GM23338 (cell line): ENCODE results near the gene RELN. TPM values are rescaled to one million over a fixed set of nuclear protein-coding genes. Genes with fewer than 3 reads are reported as not detected.

Experiments used
- ATAC-seq: fragments of 200-7000 bp; cut with Tn5 transposase; 3 replicates; pipeline ENCODE4 v1.9.1; 2020
- DNase-seq: peaks from one replicate; pipeline ENCODE4 v3.0.0-alpha.2; 2015; ENCODE audit warnings: low spot score
- H2AFZ ChIP-seq: fragments of 200-600 bp; sonication (generic); 2 replicates; pipeline ENCODE4 v1.8.0; 2016; ENCODE audit warnings: antibody characterized with exemption, mild to moderate bottlenecking, moderate library complexity
- H3F3A ChIP-seq: fragments of 200-600 bp; sonication (generic); replicated peaks from 2 replicates; pipeline ENCODE4 v1.8.0; 2017; ENCODE audit warnings: antibody characterized with exemption, mixed run types, low read depth
- H3K27ac ChIP-seq: fragments of 200-600 bp; sonication (generic); 2 replicates; pipeline ENCODE4 v1.6.1; 2016; ENCODE audit warnings: low read depth
- H3K27me3 ChIP-seq: fragments of 200-600 bp; sonication (generic); 2 replicates; pipeline ENCODE4 v1.8.0; 2016; ENCODE audit warnings: mild to moderate bottlenecking, mixed run types, moderate library complexity; ENCODE audit not compliant: insufficient read depth
- H3K36me3 ChIP-seq: fragments of 200-600 bp; sonication (generic); 2 replicates; pipeline ENCODE4 v1.8.0; 2016; ENCODE audit warnings: mild to moderate bottlenecking; ENCODE audit not compliant: insufficient read depth
- H3K4me1 ChIP-seq: fragments of 200-600 bp; sonication (generic); 2 replicates; pipeline ENCODE4 v1.8.0; 2016; ENCODE audit warnings: mild to moderate bottlenecking, moderate library complexity; ENCODE audit not compliant: insufficient read depth
- H3K4me2 ChIP-seq: fragments of 200-600 bp; sonication (generic); 2 replicates; pipeline ENCODE4 v1.7.1; 2017; ENCODE audit warnings: mixed run types
- H3K4me3 ChIP-seq: fragments of 200-600 bp; sonication (generic); 2 replicates; pipeline ENCODE4 v1.6.1; 2016; ENCODE audit warnings: mixed run types
- H3K79me2 ChIP-seq: fragments of 200-600 bp; sonication (generic); replicated peaks from 2 replicates; pipeline ENCODE4 v1.8.0; 2017; ENCODE audit warnings: mild to moderate bottlenecking; ENCODE audit not compliant: insufficient read depth
- H3K9me2 ChIP-seq: fragments of 200-600 bp; sonication (generic); 2 replicates; pipeline ENCODE4 v1.8.0; 2017; ENCODE audit not compliant: insufficient read depth
- H4K20me1 ChIP-seq: fragments of 200-600 bp; sonication (generic); replicated peaks from 2 replicates; pipeline ENCODE4 v1.8.0; 2017; ENCODE audit warnings: mild to moderate bottlenecking; ENCODE audit not compliant: insufficient read depth
- H3K27ac Mint-ChIP-seq: 2 replicates; pipeline ENCODE4 v1.8.0; 2020; ENCODE audit warnings: inconsistent platforms, mild to moderate bottlenecking, moderate library complexity, mixed read lengths
- H3K27me3 Mint-ChIP-seq: 3 replicates; pipeline ENCODE4 v1.8.0; 2022; ENCODE audit warnings: low read depth, mild to moderate bottlenecking, moderate library complexity, mixed read lengths, inconsistent platforms; ENCODE audit not compliant: insufficient read depth, poor library complexity
- H3K36me3 Mint-ChIP-seq: 3 replicates; pipeline ENCODE4 v1.8.0; 2021; ENCODE audit warnings: low read depth, mild to moderate bottlenecking, inconsistent platforms, moderate library complexity, mixed read lengths
- H3K4me1 Mint-ChIP-seq: 3 replicates; pipeline ENCODE4 v1.8.0; 2020; ENCODE audit warnings: mild to moderate bottlenecking, inconsistent platforms, mixed read lengths
- H3K4me3 Mint-ChIP-seq: 3 replicates; pipeline ENCODE4 v1.8.0; 2021; ENCODE audit warnings: moderate library complexity, mild to moderate bottlenecking, inconsistent platforms, mixed read lengths
- H3K9me3 Mint-ChIP-seq: 3 replicates; pipeline ENCODE4 v1.8.0; 2020; ENCODE audit warnings: moderate library complexity, mild to moderate bottlenecking, inconsistent platforms, mixed read lengths
- CTCF ChIP-seq, 2 experiments: fragments of 200-600 bp in 1 of 2; sonication (generic) in 1 of 2; conservative IDR thresholded peaks; 2 replicates each; pipeline versions ENCODE4 v1.5.1 to v1.6.1; 2016 to 2017; ENCODE audit warnings: antibody characterized with exemption in 2 of 2, low read depth in 2 of 2, mild to moderate bottlenecking in 2 of 2, moderate library complexity in 1 of 2
- ETS1 ChIP-seq: IDR thresholded peaks from 2 replicates; pipeline ENCODE4 v1.6.1; 2016; ENCODE audit warnings: antibody characterized with exemption
- EZH2 ChIP-seq: fragments of 200-600 bp; sonication (generic); IDR thresholded peaks from one replicate; pipeline ENCODE4 v1.8.0; 2017; ENCODE audit warnings: antibody characterized with exemption, mild to moderate bottlenecking, low read depth; ENCODE audit not compliant: unreplicated experiment
- EZH2phosphoT487 ChIP-seq: fragments of 200-600 bp; sonication (generic); IDR thresholded peaks from one replicate; pipeline ENCODE4 v1.8.1; 2018; ENCODE audit warnings: antibody characterized with exemption; ENCODE audit not compliant: unreplicated experiment
- JUNB ChIP-seq: IDR thresholded peaks from one replicate; pipeline ENCODE4 v1.6.1; 2016; ENCODE audit warnings: antibody characterized with exemption; ENCODE audit not compliant: unreplicated experiment
- POLR2AphosphoS5 ChIP-seq: IDR thresholded peaks from 2 replicates; pipeline ENCODE4 v1.6.1; 2016; ENCODE audit warnings: antibody characterized with exemption, low read depth
- STAT1 ChIP-seq: IDR thresholded peaks from one replicate; pipeline ENCODE4 v1.6.1; 2016; ENCODE audit warnings: antibody characterized with exemption; ENCODE audit not compliant: unreplicated experiment
- polyA plus RNA-seq: library from polyadenylated mRNA; unstranded; fragments of >200 nt; fragmentation: Nextera tagmentation; extraction: Ambion mirVana; gene quantifications from 2 replicates; pipeline ENCODE4 v1.2.1, GENCODE V29; 2016
- total RNA-seq: library from RNA; depleted of rRNA; stranded (reverse); fragments of >200 nt; shearing (Covaris generic); gene quantifications from 2 replicates; pipeline ENCODE4 v1.2.3, GENCODE V29; 2014
- TF ChIP-seq, protein P1 (sequence below): fragments of 250-450 bp; sonication (Bioruptor Pico); IDR thresholded peaks from 2 replicates; pipeline ENCODE4 v1.5.0; 2020; ENCODE audit warnings: mild to moderate bottlenecking, moderate library complexity
- TF ChIP-seq, protein P2 (sequence below): IDR thresholded peaks from one replicate; pipeline ENCODE4 v1.6.1; 2018; ENCODE audit warnings: antibody characterized with exemption; ENCODE audit not compliant: unreplicated experiment

The RELN gene
- total and polyA plus RNA-seq, 2 experiments from 2014 or later = 0.10 to 0.76 TPM

GRCh38 chr7:103784646-103785286 lies 204.7 kb downstream of the RELN start:
- H3K4me1 ChIP-seq = no peaks in the 10 kb centered on the region
- no peak for DNase-seq
- H4K20me1 ChIP-seq = no peaks in the 10 kb centered on the region
- TF ChIP-seq POLR2AphosphoS5 (no peak), ETS1 (no peak), STAT1 (no peak), CTCF (conservative IDR thresholded peaks at IDR 0.05; ENCODE audit: low read depth in 2 of 2) (no peak), EZH2 (no peak), EZH2phosphoT487 (no peak), JUNB (no peak)
- TF ChIP-seq, protein P1, sequence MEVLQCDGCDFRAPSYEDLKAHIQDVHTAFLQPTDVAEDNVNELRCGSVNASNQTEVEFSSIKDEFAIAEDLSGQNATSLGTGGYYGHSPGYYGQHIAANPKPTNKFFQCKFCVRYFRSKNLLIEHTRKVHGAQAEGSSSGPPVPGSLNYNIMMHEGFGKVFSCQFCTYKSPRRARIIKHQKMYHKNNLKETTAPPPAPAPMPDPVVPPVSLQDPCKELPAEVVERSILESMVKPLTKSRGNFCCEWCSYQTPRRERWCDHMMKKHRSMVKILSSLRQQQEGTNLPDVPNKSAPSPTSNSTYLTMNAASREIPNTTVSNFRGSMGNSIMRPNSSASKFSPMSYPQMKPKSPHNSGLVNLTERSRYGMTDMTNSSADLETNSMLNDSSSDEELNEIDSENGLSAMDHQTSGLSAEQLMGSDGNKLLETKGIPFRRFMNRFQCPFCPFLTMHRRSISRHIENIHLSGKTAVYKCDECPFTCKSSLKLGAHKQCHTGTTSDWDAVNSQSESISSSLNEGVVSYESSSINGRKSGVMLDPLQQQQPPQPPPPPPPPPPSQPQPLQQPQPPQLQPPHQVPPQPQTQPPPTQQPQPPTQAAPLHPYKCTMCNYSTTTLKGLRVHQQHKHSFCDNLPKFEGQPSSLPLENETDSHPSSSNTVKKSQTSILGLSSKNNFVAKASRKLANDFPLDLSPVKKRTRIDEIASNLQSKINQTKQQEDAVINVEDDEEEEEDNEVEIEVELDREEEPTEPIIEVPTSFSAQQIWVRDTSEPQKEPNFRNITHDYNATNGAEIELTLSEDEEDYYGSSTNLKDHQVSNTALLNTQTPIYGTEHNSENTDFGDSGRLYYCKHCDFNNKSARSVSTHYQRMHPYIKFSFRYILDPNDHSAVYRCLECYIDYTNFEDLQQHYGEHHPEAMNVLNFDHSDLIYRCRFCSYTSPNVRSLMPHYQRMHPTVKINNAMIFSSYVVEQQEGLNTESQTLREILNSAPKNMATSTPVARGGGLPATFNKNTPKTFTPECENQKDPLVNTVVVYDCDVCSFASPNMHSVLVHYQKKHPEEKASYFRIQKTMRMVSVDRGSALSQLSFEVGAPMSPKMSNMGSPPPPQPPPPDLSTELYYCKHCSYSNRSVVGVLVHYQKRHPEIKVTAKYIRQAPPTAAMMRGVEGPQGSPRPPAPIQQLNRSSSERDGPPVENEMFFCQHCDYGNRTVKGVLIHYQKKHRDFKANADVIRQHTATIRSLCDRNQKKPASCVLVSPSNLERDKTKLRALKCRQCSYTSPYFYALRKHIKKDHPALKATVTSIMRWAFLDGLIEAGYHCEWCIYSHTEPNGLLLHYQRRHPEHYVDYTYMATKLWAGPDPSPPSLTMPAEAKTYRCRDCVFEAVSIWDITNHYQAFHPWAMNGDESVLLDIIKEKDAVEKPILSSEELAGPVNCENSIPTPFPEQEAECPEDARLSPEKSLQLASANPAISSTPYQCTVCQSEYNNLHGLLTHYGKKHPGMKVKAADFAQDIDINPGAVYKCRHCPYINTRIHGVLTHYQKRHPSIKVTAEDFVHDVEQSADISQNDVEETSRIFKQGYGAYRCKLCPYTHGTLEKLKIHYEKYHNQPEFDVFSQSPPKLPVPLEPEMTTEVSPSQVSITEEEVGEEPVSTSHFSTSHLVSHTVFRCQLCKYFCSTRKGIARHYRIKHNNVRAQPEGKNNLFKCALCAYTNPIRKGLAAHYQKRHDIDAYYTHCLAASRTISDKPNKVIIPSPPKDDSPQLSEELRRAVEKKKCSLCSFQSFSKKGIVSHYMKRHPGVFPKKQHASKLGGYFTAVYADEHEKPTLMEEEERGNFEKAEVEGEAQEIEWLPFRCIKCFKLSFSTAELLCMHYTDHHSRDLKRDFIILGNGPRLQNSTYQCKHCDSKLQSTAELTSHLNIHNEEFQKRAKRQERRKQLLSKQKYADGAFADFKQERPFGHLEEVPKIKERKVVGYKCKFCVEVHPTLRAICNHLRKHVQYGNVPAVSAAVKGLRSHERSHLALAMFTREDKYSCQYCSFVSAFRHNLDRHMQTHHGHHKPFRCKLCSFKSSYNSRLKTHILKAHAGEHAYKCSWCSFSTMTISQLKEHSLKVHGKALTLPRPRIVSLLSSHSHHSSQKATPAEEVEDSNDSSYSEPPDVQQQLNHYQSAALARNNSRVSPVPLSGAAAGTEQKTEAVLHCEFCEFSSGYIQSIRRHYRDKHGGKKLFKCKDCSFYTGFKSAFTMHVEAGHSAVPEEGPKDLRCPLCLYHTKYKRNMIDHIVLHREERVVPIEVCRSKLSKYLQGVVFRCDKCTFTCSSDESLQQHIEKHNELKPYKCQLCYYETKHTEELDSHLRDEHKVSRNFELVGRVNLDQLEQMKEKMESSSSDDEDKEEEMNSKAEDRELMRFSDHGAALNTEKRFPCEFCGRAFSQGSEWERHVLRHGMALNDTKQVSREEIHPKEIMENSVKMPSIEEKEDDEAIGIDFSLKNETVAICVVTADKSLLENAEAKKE (CRISPR knock-in tag) = no peak
- TF ChIP-seq, protein P2, sequence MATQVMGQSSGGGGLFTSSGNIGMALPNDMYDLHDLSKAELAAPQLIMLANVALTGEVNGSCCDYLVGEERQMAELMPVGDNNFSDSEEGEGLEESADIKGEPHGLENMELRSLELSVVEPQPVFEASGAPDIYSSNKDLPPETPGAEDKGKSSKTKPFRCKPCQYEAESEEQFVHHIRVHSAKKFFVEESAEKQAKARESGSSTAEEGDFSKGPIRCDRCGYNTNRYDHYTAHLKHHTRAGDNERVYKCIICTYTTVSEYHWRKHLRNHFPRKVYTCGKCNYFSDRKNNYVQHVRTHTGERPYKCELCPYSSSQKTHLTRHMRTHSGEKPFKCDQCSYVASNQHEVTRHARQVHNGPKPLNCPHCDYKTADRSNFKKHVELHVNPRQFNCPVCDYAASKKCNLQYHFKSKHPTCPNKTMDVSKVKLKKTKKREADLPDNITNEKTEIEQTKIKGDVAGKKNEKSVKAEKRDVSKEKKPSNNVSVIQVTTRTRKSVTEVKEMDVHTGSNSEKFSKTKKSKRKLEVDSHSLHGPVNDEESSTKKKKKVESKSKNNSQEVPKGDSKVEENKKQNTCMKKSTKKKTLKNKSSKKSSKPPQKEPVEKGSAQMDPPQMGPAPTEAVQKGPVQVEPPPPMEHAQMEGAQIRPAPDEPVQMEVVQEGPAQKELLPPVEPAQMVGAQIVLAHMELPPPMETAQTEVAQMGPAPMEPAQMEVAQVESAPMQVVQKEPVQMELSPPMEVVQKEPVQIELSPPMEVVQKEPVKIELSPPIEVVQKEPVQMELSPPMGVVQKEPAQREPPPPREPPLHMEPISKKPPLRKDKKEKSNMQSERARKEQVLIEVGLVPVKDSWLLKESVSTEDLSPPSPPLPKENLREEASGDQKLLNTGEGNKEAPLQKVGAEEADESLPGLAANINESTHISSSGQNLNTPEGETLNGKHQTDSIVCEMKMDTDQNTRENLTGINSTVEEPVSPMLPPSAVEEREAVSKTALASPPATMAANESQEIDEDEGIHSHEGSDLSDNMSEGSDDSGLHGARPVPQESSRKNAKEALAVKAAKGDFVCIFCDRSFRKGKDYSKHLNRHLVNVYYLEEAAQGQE = no peak
- H3K36me3 ChIP-seq = no peaks in the 10 kb centered on the region
- no peaks in the 10 kb centered on the region for H3K9me3 Mint-ChIP-seq
- H2AFZ ChIP-seq = no peak overlapping the region
- H3K79me2 ChIP-seq = no peaks in the 10 kb centered on the region
- no peak overlapping the region for H3K4me3 ChIP-seq
- peaks cover 3% of the 10 kb centered on the region for H3K27me3 Mint-ChIP-seq
- no peaks in the 10 kb centered on the region for H3F3A ChIP-seq
- H3K27me3 ChIP-seq = no peaks in the 10 kb centered on the region
- H3K4me2 ChIP-seq = no peak overlapping the region
- no peak for ATAC-seq
- no peak overlapping the region for H3K4me3 Mint-ChIP-seq
- H3K27ac ChIP-seq = no peak overlapping the region
- H3K4me1 Mint-ChIP-seq = peaks cover 5% of the 10 kb centered on the region; the same call in 1 of the 3 replicates
- no peaks in the 10 kb centered on the region for H3K36me3 Mint-ChIP-seq
- no peak overlapping the region for H3K27ac Mint-ChIP-seq
- H3K9me2 ChIP-seq = no peaks in the 10 kb centered on the region
